Measurements from ENCODE around the gene PKNOX2. TPM values are rescaled to one million over a fixed set of nuclear protein-coding genes. Genes with fewer than 3 reads are reported as not detected.

The PKNOX2 gene
- total and polyA plus RNA-seq, 3 experiments from 2014 or later: not detected

- peaks cover 0 to 6% (median 0%) of the 10 kb centered on the region in 5 donors for H3K9me3 Mint-ChIP-seq
- POLR2A ChIA-PET: no interaction called here
- H3K4me3 Mint-ChIP-seq: peak overlapping the region in 1 of 7 donors; percentile 46
- CTCF ChIA-PET: no interaction called here
- no peak overlapping the region for H3K4me3 ChIP-seq (ENCODE audit: low read length)
- H3K27me3 ChIP-seq (ENCODE audit: insufficient read depth, low read length, poor library complexity, severe bottlenecking): peaks cover 14% of the 10 kb centered on the region
- H3K27ac Mint-ChIP-seq: peak overlapping the region in 1 of 8 donors; percentile 2
- peaks cover 24 to 62% of the 10 kb centered on the region in 2 donors for H3K27me3 Mint-ChIP-seq
- no peaks in the 10 kb centered on the region for H3K9me3 ChIP-seq (ENCODE audit: low read length)
- H3K36me3 Mint-ChIP-seq: no peaks in the 10 kb centered on the region
- no peaks in the 10 kb centered on the region for H3K36me3 ChIP-seq (ENCODE audit: insufficient read depth, low read length)
- no peaks in the 10 kb centered on the region for H3K4me1 ChIP-seq (ENCODE audit: insufficient read depth, low read length)
- no peak for DNase-seq
- no peak overlapping the region for H3K27ac ChIP-seq (ENCODE audit: low read depth, low read length)
- peaks cover 0 to 5% (median 0%) of the 10 kb centered on the region in 3 donors for H3K4me1 Mint-ChIP-seq
These were observed 97.8 kb downstream of the PKNOX2 start for GRCh38 chr11:125262194-125262829.

- ChIA-PET CTCF (no interaction called here), POLR2A (no interaction called here)
- Mint-ChIP-seq H3K36me3 (no peaks in the 10 kb centered on the region), H3K4me3 (no peak overlapping the region), H3K4me1 (peaks cover 0 to 5% (median 0%) of the 10 kb centered on the region in 3 donors), H3K27ac (peak overlapping the region in 2 of 8 donors; percentile 2), H3K27me3 (peaks cover 24 to 63% of the 10 kb centered on the region in 2 donors), H3K9me3 (peaks cover 0 to 6% (median 0%) of the 10 kb centered on the region in 5 donors)
- Histone ChIP-seq H3K36me3 (ENCODE audit: insufficient read depth, low read length) (no peaks in the 10 kb centered on the region), H3K27ac (ENCODE audit: low read depth, low read length) (no peak overlapping the region), H3K4me1 (ENCODE audit: insufficient read depth, low read length) (no peaks in the 10 kb centered on the region), H3K4me3 (ENCODE audit: low read length) (no peak overlapping the region), H3K9me3 (ENCODE audit: low read length) (no peaks in the 10 kb centered on the region), H3K27me3 (ENCODE audit: insufficient read depth, low read length, poor library complexity, severe bottlenecking) (peaks cover 14% of the 10 kb centered on the region)
- no peak for DNase-seq
These were observed 98.3 kb downstream of the PKNOX2 start for GRCh38 chr11:125262830-125263218.

- Mint-ChIP-seq H3K4me3 (no peak overlapping the region), H3K27me3 (peaks cover 24 to 61% of the 10 kb centered on the region in 2 donors), H3K9me3 (peaks cover 0 to 6% (median 0%) of the 10 kb centered on the region in 5 donors), H3K4me1 (peaks cover 0 to 5% (median 0%) of the 10 kb centered on the region in 3 donors), H3K27ac (no peak overlapping the region), H3K36me3 (no peaks in the 10 kb centered on the region)
- DNase-seq: no peak
- Histone ChIP-seq H3K4me1 (ENCODE audit: insufficient read depth, low read length) (no peaks in the 10 kb centered on the region), H3K9me3 (ENCODE audit: low read length) (no peaks in the 10 kb centered on the region), H3K27ac (ENCODE audit: low read depth, low read length) (no peak overlapping the region), H3K36me3 (ENCODE audit: insufficient read depth, low read length) (no peaks in the 10 kb centered on the region), H3K4me3 (ENCODE audit: low read length) (no peak overlapping the region), H3K27me3 (ENCODE audit: insufficient read depth, low read length, poor library complexity, severe bottlenecking) (peaks cover 14% of the 10 kb centered on the region)
- CTCF ChIA-PET: no interaction called here
- POLR2A ChIA-PET: no interaction called here
These were observed 98.8 kb downstream of the PKNOX2 start for GRCh38 chr11:125263268-125263790.

- H3K4me3 ChIP-seq (ENCODE audit: low read length): no peak overlapping the region
- Mint-ChIP-seq H3K9me3 (peaks cover 0 to 6% (median 0%) of the 10 kb centered on the region in 5 donors), H3K36me3 (no peaks in the 10 kb centered on the region), H3K27ac (no peak overlapping the region), H3K27me3 (peaks cover 28 to 64% of the 10 kb centered on the region in 2 donors), H3K4me1 (peaks cover 0 to 5% (median 0%) of the 10 kb centered on the region in 3 donors), H3K4me3 (no peak overlapping the region)
- H3K4me1 ChIP-seq (ENCODE audit: insufficient read depth, low read length): no peaks in the 10 kb centered on the region
- ChIA-PET POLR2A (no interaction called here), CTCF (no interaction called here)
- H3K27me3 ChIP-seq (ENCODE audit: insufficient read depth, low read length, poor library complexity, severe bottlenecking): peaks cover 14% of the 10 kb centered on the region
- H3K9me3 ChIP-seq (ENCODE audit: low read length): no peaks in the 10 kb centered on the region
- no peak for DNase-seq
- H3K36me3 ChIP-seq (ENCODE audit: insufficient read depth, low read length): no peaks in the 10 kb centered on the region
- H3K27ac ChIP-seq (ENCODE audit: low read depth, low read length): no peak overlapping the region
These were observed 99.8 kb downstream of the PKNOX2 start for GRCh38 chr11:125264100-125265022.

- H3K27me3 Mint-ChIP-seq: peaks cover 23 to 51% of the 10 kb centered on the region in 2 donors
- no peak overlapping the region for H3K27ac Mint-ChIP-seq
- no peak overlapping the region for H3K4me3 Mint-ChIP-seq
- no peaks in the 10 kb centered on the region for H3K9me3 ChIP-seq (ENCODE audit: low read length)
- no peaks in the 10 kb centered on the region for H3K4me1 ChIP-seq (ENCODE audit: insufficient read depth, low read length)
- H3K36me3 Mint-ChIP-seq: no peaks in the 10 kb centered on the region
- no peak overlapping the region for H3K4me3 ChIP-seq (ENCODE audit: low read length)
- no peak for DNase-seq
- peaks cover 14% of the 10 kb centered on the region for H3K27me3 ChIP-seq (ENCODE audit: insufficient read depth, low read length, poor library complexity, severe bottlenecking)
- H3K4me1 Mint-ChIP-seq: peaks cover 0 to 4% (median 0%) of the 10 kb centered on the region in 3 donors
- H3K9me3 Mint-ChIP-seq: peaks cover 0 to 5% (median 0%) of the 10 kb centered on the region in 5 donors
- ChIA-PET POLR2A (no interaction called here), CTCF (no interaction called here)
- H3K27ac ChIP-seq (ENCODE audit: low read depth, low read length): no peak overlapping the region
- no peaks in the 10 kb centered on the region for H3K36me3 ChIP-seq (ENCODE audit: insufficient read depth, low read length)
These were observed 103.0 kb downstream of the PKNOX2 start for GRCh38 chr11:125267548-125267947.

- Histone ChIP-seq H3K27ac (ENCODE audit: low read depth, low read length) (no peak overlapping the region), H3K36me3 (ENCODE audit: insufficient read depth, low read length) (no peaks in the 10 kb centered on the region), H3K27me3 (ENCODE audit: insufficient read depth, low read length, poor library complexity, severe bottlenecking) (peaks cover 6% of the 10 kb centered on the region), H3K9me3 (ENCODE audit: low read length) (no peaks in the 10 kb centered on the region), H3K4me3 (ENCODE audit: low read length) (no peak overlapping the region), H3K4me1 (ENCODE audit: insufficient read depth, low read length) (no peaks in the 10 kb centered on the region)
- Mint-ChIP-seq H3K4me3 (no peak overlapping the region), H3K4me1 (no peaks in the 10 kb centered on the region), H3K36me3 (no peaks in the 10 kb centered on the region), H3K9me3 (peaks cover 0 to 5% (median 0%) of the 10 kb centered on the region in 5 donors), H3K27me3 (peaks cover 21 to 48% of the 10 kb centered on the region in 2 donors), H3K27ac (no peak overlapping the region)
- CTCF ChIA-PET: no interaction called here
- no peak for DNase-seq
- POLR2A ChIA-PET: no interaction called here
These were observed 104.1 kb downstream of the PKNOX2 start for GRCh38 chr11:125268611-125269010.

- Histone ChIP-seq H3K9me3 (ENCODE audit: low read length) (no peaks in the 10 kb centered on the region), H3K4me1 (ENCODE audit: insufficient read depth, low read length) (no peaks in the 10 kb centered on the region), H3K4me3 (ENCODE audit: low read length) (no peak overlapping the region), H3K27ac (ENCODE audit: low read depth, low read length) (no peak overlapping the region), H3K27me3 (ENCODE audit: insufficient read depth, low read length, poor library complexity, severe bottlenecking) (no peaks in the 10 kb centered on the region), H3K36me3 (ENCODE audit: insufficient read depth, low read length) (no peaks in the 10 kb centered on the region)
- no peak overlapping the region for H3K27ac Mint-ChIP-seq
- no peaks in the 10 kb centered on the region for H3K36me3 Mint-ChIP-seq
- ChIA-PET POLR2A (no interaction called here), CTCF (no interaction called here)
- no peak overlapping the region for H3K4me3 Mint-ChIP-seq
- peaks cover 15 to 45% of the 10 kb centered on the region in 2 donors for H3K27me3 Mint-ChIP-seq
- H3K9me3 Mint-ChIP-seq: peaks cover 0 to 5% (median 0%) of the 10 kb centered on the region in 5 donors
- H3K4me1 Mint-ChIP-seq: no peaks in the 10 kb centered on the region
- DNase-seq: no peak
These were observed 105.6 kb downstream of the PKNOX2 start for GRCh38 chr11:125270106-125270505.

GRCh38 chr11:125270711-125271110, 106.2 kb downstream of the PKNOX2 start:
- DNase-seq: no peak
- Histone ChIP-seq H3K4me3 (ENCODE audit: low read length) (no peak overlapping the region), H3K27me3 (ENCODE audit: insufficient read depth, low read length, poor library complexity, severe bottlenecking) (no peaks in the 10 kb centered on the region), H3K36me3 (ENCODE audit: insufficient read depth, low read length) (no peaks in the 10 kb centered on the region), H3K4me1 (ENCODE audit: insufficient read depth, low read length) (no peaks in the 10 kb centered on the region), H3K27ac (ENCODE audit: low read depth, low read length) (no peak overlapping the region), H3K9me3 (ENCODE audit: low read length) (no peaks in the 10 kb centered on the region)
- ChIA-PET POLR2A (no interaction called here), CTCF (no interaction called here)
- H3K9me3 Mint-ChIP-seq: peaks cover 0 to 5% (median 0%) of the 10 kb centered on the region in 5 donors
- no peaks in the 10 kb centered on the region for H3K36me3 Mint-ChIP-seq
- H3K4me1 Mint-ChIP-seq: no peaks in the 10 kb centered on the region
- H3K27me3 Mint-ChIP-seq: peaks cover 15 to 40% of the 10 kb centered on the region in 2 donors
- H3K4me3 Mint-ChIP-seq: no peak overlapping the region
- no peak overlapping the region for H3K27ac Mint-ChIP-seq
